Muscle of back (tissue), 11 donors: Measurements from ENCODE around the gene C17orf107. TPM values are rescaled to one million over a fixed set of nuclear protein-coding genes. Genes with fewer than 3 reads are reported as not detected.
"Not testable (repeated sequence)": the region's sequence is repeated elsewhere in the genome, so short reads cannot be mapped to it uniquely, and the experiment has no call there.

Experiments
- DNase-seq, 3 donors: peaks; one replicate each; pipeline versions ENCODE4 v3.0.0 to v3.0.0-alpha.2; 2013
- polyA plus RNA-seq, 10 donors: library from polyadenylated mRNA; unstranded; fragments of 120-200 nt; gene quantifications; one replicate each; pipeline ENCODE4 v1.2.1, GENCODE V29; 2013; ENCODE audit not compliant: insufficient read length in 10 of 10

C17orf107 gene
- polyA plus RNA-seq, 10 donors = 0.67 to 2.1 (median 1.4) TPM

- peak in 1 of 3 donors; percentile 78 for DNase-seq
Observed at GRCh38 chr17:4900231-4901107, 1.1 kb downstream of the C17orf107 start.

- DNase-seq = no peak
Observed at GRCh38 chr17:4901108-4901647, 1.8 kb downstream of the C17orf107 start.

GRCh38 chr17:4901648-4902344 is 2.5 kb downstream of the C17orf107 start:
- peak in 2 of 3 donors; percentile 46 to 91 for DNase-seq

- DNase-seq = no peak
Observed at GRCh38 chr17:4902540-4902939, 3.2 kb downstream of the C17orf107 start.

GRCh38 chr17:4903051-4903818 is 3.9 kb downstream of the C17orf107 start, which contains the start of gene CHRNE:
Gene CHRNE, minus strand, starts transcription at chr17:4903098. Its CDS starts 35 bp downstream, at chr17:4903063.
- peak; percentile 67 to 89 (median 77) for DNase-seq

- not testable (repeated sequence) for DNase-seq
Observed at GRCh38 chr17:4906642-4907041, 7.3 kb downstream of the C17orf107 start.

GRCh38 chr17:4908301-4908700 is 9.0 kb downstream of the C17orf107 start:
- DNase-seq = peak in 2 of 3 donors; percentile 36 to 75

- peak; percentile 86 to 96 (median 91) for DNase-seq
Observed at GRCh38 chr17:4908711-4909496, 9.6 kb downstream of the C17orf107 start.

- DNase-seq = no peak
Observed at GRCh38 chr17:4913994-4914393, 14.7 kb downstream of the C17orf107 start.

GRCh38 chr17:4914551-4914950 is 15.2 kb downstream of the C17orf107 start:
- not testable (repeated sequence) for DNase-seq

GRCh38 chr17:4919511-4920047 is 20.2 kb downstream of the C17orf107 start:
- DNase-seq = no peak

GRCh38 chr17:4920351-4921048 is 21.2 kb downstream of the C17orf107 start:
- no peak for DNase-seq

GRCh38 chr17:4921320-4921719 is 22.0 kb downstream of the C17orf107 start:
- no peak for DNase-seq

GRCh38 chr17:4926577-4927335 is 27.4 kb downstream of the C17orf107 start:
- DNase-seq = not testable (repeated sequence)

- DNase-seq = no peak
Observed at GRCh38 chr17:4928881-4929280, 29.5 kb downstream of the C17orf107 start.

GRCh38 chr17:4931963-4932362 is 32.6 kb downstream of the C17orf107 start, which contains the start of gene GP1BA:
Gene GP1BA, plus strand, starts transcription at chr17:4932277. Its CDS starts 328 bp downstream, at chr17:4932605.
- DNase-seq = no peak

GRCh38 chr17:4932756-4933155 is 33.4 kb downstream of the C17orf107 start:
- DNase-seq = no peak

GRCh38 chr17:4933646-4934045 is 34.3 kb downstream of the C17orf107 start:
- no peak for DNase-seq
